Heart left ventricle (tissue), 13 donors: Measurements from ENCODE around the gene RALGPS1.

Experiments
- POLR2A ChIP-seq, 2 donors: fragments of 450-650 bp; IDR thresholded peaks; one replicate each; pipeline ENCODE4 v1.6.1; 2017; ENCODE audit warnings: antibody characterized with exemption in 2 of 2, mild to moderate bottlenecking in 2 of 2, moderate library complexity in 2 of 2
- TF ChIP-seq, protein P1 (sequence below), 12 donors: fragments of 200-600 bp; sonication (generic) in 4 of 12; IDR thresholded peaks; one replicate each; pipeline versions ENCODE4 v1.5.0 to v1.8.0; 2018 to 2022; ENCODE audit warnings: antibody characterized with exemption in 12 of 12, mild to moderate bottlenecking in 5 of 12
- donor health status: ischemic (EF 13 %, LVEDD 7.1; RV severe dilation, severe dysfunction).
- donor health status: DM: no; HTN: yes; CAD: no.
- donor health status: DM: no; HTN: no; CAD: no.
- donor health status: ischemic (EF 25% LVEDD 6.9; RV normal size, moderate dysfunction).
- donor health status: ischemic (EF 25% LVEDD 5.7; RV mildly dilated, moderate dysfunction).
- donor health status: ischemic (EF 35%, LVEDD 5.7; RV mildly dilated, moderate dysfunction).
- donor health status: nonischemic (EF 11% LVEDD 7.7; RV severe dilation, severe dysfunction).
- donor health status: DM: yes; HTN: yes; CAD: no.
- donor health status: PGD.
- donor health status: ischemic (EF 29% LVEDD 5.4; RV normal size, mild dysfunction).
- donor health status: nonischemic (EF 23%, LVEDD 6.1; RV moderate dilation, normal function).

DNA sequence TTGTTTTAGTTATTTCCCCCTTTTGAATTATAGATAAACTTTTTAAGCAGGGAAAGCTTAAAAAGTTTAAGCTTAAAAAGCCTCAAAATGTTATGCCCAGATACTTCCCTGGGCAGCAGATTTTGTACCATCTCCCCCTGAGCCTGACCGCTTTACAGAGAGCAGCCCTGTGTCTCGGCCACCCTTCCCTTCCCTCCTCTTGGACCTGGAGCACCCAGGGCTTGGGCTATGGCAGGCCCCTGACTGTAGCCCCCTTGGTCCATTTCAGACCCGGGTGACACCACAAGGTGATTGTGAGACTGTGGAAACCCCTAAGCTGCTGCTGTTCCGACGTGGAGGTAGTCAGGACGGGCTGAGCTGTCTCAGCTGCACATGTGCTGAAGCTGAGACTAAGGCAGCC, 97.7 kb downstream of the RALGPS1 start:
- TF ChIP-seq, protein P1, sequence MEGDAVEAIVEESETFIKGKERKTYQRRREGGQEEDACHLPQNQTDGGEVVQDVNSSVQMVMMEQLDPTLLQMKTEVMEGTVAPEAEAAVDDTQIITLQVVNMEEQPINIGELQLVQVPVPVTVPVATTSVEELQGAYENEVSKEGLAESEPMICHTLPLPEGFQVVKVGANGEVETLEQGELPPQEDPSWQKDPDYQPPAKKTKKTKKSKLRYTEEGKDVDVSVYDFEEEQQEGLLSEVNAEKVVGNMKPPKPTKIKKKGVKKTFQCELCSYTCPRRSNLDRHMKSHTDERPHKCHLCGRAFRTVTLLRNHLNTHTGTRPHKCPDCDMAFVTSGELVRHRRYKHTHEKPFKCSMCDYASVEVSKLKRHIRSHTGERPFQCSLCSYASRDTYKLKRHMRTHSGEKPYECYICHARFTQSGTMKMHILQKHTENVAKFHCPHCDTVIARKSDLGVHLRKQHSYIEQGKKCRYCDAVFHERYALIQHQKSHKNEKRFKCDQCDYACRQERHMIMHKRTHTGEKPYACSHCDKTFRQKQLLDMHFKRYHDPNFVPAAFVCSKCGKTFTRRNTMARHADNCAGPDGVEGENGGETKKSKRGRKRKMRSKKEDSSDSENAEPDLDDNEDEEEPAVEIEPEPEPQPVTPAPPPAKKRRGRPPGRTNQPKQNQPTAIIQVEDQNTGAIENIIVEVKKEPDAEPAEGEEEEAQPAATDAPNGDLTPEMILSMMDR (IDR thresholded peaks at IDR 0.05): no peak
- no peak for TF ChIP-seq POLR2A (IDR thresholded peaks at IDR 0.05)
